HG03432 (cell line): ENCODE data around the gene XAGE1A.
"Not testable (repeated sequence)": the region's sequence is repeated elsewhere in the genome, so short reads cannot be mapped to it uniquely, and the experiment has no call there.

Experiments
- ATAC-seq: cut with Tn5 transposase; IDR thresholded peaks from one replicate; pipeline ENCODE4 v1.9.1; 2021; ENCODE audit warnings: mild to moderate bottlenecking, moderate library complexity; ENCODE audit not compliant: unreplicated experiment

Gene XAGE1A

GRCh38 chrX:52495545-52496418 lies at the start of gene XAGE1A:
Gene XAGE1A, plus strand, starts transcription at chrX:52495808. Its CDS starts 1,554 bp downstream, at chrX:52497362.
- ATAC-seq, result not testable (repeated sequence)

- not testable (repeated sequence) for ATAC-seq
Observed at GRCh38 chrX:52452031-52452430, 43.6 kb upstream of the XAGE1A start.

- ATAC-seq, result not testable (repeated sequence)
Observed at GRCh38 chrX:52471301-52471700, 24.3 kb upstream of the XAGE1A start.

GRCh38 chrX:52496419-52496772 lies 788 bp downstream of the XAGE1A start:
- not testable (repeated sequence) for ATAC-seq

GRCh38 chrX:52501362-52501761 lies 5.8 kb downstream of the XAGE1A start:
- not testable (repeated sequence) for ATAC-seq

- ATAC-seq, result no peak
Observed at GRCh38 chrX:52504551-52504950, 8.9 kb downstream of the XAGE1A start.

GRCh38 chrX:52507331-52507730 lies 11.7 kb downstream of the XAGE1A start:
- ATAC-seq, result no peak

- no peak for ATAC-seq
Observed at GRCh38 chrX:52509916-52510315, 14.3 kb downstream of the XAGE1A start.

GRCh38 chrX:52511126-52511525 lies 15.5 kb downstream of the XAGE1A start:
- not testable (repeated sequence) for ATAC-seq

- ATAC-seq, result not testable (repeated sequence)
Observed at GRCh38 chrX:52516110-52516986, 20.7 kb downstream of the XAGE1A start.

- ATAC-seq, result not testable (repeated sequence)
Observed at GRCh38 chrX:52516987-52517325, 21.3 kb downstream of the XAGE1A start, which contains the start of gene XAGE1B. Gene XAGE1B, minus strand, starts transcription at chrX:52517063. Its CDS starts 1,536 bp downstream, at chrX:52515527.

- ATAC-seq, result not testable (repeated sequence)
Observed at GRCh38 chrX:52541051-52541450, 45.4 kb downstream of the XAGE1A start.

- ATAC-seq, result no peak
Observed at GRCh38 chrX:52542311-52542710, 46.7 kb downstream of the XAGE1A start.

GRCh38 chrX:52544147-52544840 lies 48.7 kb downstream of the XAGE1A start:
- ATAC-seq, result no peak

GRCh38 chrX:52548769-52549168 lies 53.2 kb downstream of the XAGE1A start:
- ATAC-seq, result not testable (repeated sequence)
